A549 (cell line): Measurements from ENCODE around the gene FGF3. TPM values are rescaled to one million over a fixed set of nuclear protein-coding genes. Genes with fewer than 3 reads are reported as not detected.

Experiments
- ATAC-seq, 2 experiments: fragments of 200-7000 bp in 1 of 2; fragments of >200 bp in 1 of 2; cut with Nextera tagmentation in 1 of 2; cut with Tn5 transposase in 1 of 2; 3 replicates each; pipeline versions ENCODE4 v1.8.0 to v1.9.1; 2018 to 2020; ENCODE audit warnings: mild to moderate bottlenecking in 1 of 2, moderate library complexity in 1 of 2
- CTCF ChIA-PET: fragments of 300-600 bp; sonication (Branson Sonifier 250); formaldehyde crosslinking; extraction: SDS; loops from one replicate; lab custom pipeline; 2021; ENCODE audit warnings: antibody characterized with exemption, inconsistent platforms; lab: Yijun Ruan, JAX
- POLR2A ChIA-PET: fragments of 350-600 bp; formaldehyde crosslinking; extraction: SDS; loops from one replicate; lab custom pipeline; 2021; ENCODE audit warnings: antibody characterized with exemption, inconsistent platforms; lab: Yijun Ruan, JAX
- DNase-seq, 2 experiments: peaks; one replicate each; pipeline versions ENCODE4 v3.0.0 to v3.0.0-alpha.2; 2011 to 2016; ENCODE audit warnings: low read depth in 1 of 2, low spot score in 1 of 2
- FAIRE-seq: peaks from 2 replicates; lab custom pipeline; 2011; peaks lifted over from hg19 to GRCh38; lab: Jason Lieb, UNC
- H3K27ac ChIP-seq, 2 experiments: fragments of >200 bp; sonication (Bioruptor Twin); formaldehyde crosslinking; 3 replicates each; pipeline ENCODE4 v1.5.1; 2016 to 2017
- H3K4me1 ChIP-seq: fragments of >200 bp; sonication (Bioruptor Twin); formaldehyde crosslinking; 3 replicates; pipeline ENCODE4 v1.6.1; 2016
- H3K4me2 ChIP-seq: fragments of >200 bp; sonication (Bioruptor Twin); formaldehyde crosslinking; 3 replicates; pipeline ENCODE4 v1.6.1; 2016
- H3K4me3 ChIP-seq: fragments of >200 bp; sonication (Bioruptor Twin); formaldehyde crosslinking; 3 replicates; pipeline ENCODE4 v1.5.1; 2016
- H3K9me3 ChIP-seq: fragments of >200 bp; sonication (Bioruptor Twin); formaldehyde crosslinking; 3 replicates; pipeline ENCODE4 v1.6.1; 2016
- CEBPB ChIP-seq, 2 experiments: fragments of >200 bp in 1 of 2; sonication (Bioruptor Twin) in 1 of 2; formaldehyde crosslinking in 1 of 2; IDR thresholded peaks; 2 replicates each; pipeline ENCODE4 v1.6.1; 2012 to 2016
- CHD2 ChIP-seq: fragments of 150-350 bp; IDR thresholded peaks from 2 replicates; pipeline ENCODE4 v1.6.1; 2014; ENCODE audit warnings: low read length; ENCODE audit not compliant: partially characterized antibody
- CTCF ChIP-seq: fragments of >200 bp; sonication (Bioruptor Twin); formaldehyde crosslinking; IDR thresholded peaks from 3 replicates; pipeline ENCODE4 v1.5.1; 2016
- EHF ChIP-seq: fragments of 250-450 bp; sonication (Bioruptor Pico); IDR thresholded peaks from 2 replicates; pipeline ENCODE4 v1.5.0; 2020; ENCODE audit warnings: mild to moderate bottlenecking
- EP300 ChIP-seq, 2 experiments: fragments of >200 bp; sonication (Bioruptor Twin); formaldehyde crosslinking; IDR thresholded peaks; 2 replicates in 1 of 2; 3 replicates in 1 of 2; pipeline ENCODE4 v1.6.1; 2016 to 2017
- ESRRA ChIP-seq: fragments of 150-350 bp; IDR thresholded peaks from 2 replicates; pipeline ENCODE4 v1.6.1; 2014; ENCODE audit warnings: mild to moderate bottlenecking, low read length, borderline replicate concordance
- FOSL2 ChIP-seq, 2 experiments: fragments of 450-650 bp in 1 of 2; fragments of >200 bp in 1 of 2; sonication (Bioruptor Twin) in 1 of 2; formaldehyde crosslinking; IDR thresholded peaks; 2 replicates each; pipeline versions ENCODE4 v1.5.0 to v1.6.1; 2016 to 2020; ENCODE audit warnings: mild to moderate bottlenecking in 1 of 2, moderate library complexity in 1 of 2
- GATA3 ChIP-seq: IDR thresholded peaks from 2 replicates; pipeline ENCODE4 v1.6.1; 2012; ENCODE audit warnings: borderline replicate concordance
- HMGXB4 ChIP-seq: fragments of 250-450 bp; sonication (Bioruptor Pico); IDR thresholded peaks from 2 replicates; pipeline ENCODE4 v1.5.0; 2021; ENCODE audit warnings: mild to moderate bottlenecking, moderate library complexity, borderline replicate concordance
- HOXA7 ChIP-seq: fragments of 250-450 bp; sonication (Bioruptor Pico); IDR thresholded peaks from 2 replicates; pipeline ENCODE4 v1.5.0; 2020; ENCODE audit warnings: mild to moderate bottlenecking, moderate library complexity
- MAX ChIP-seq: IDR thresholded peaks from 2 replicates; pipeline ENCODE4 v1.6.1; 2012
- MAZ ChIP-seq: fragments of 150-350 bp; IDR thresholded peaks from 2 replicates; pipeline ENCODE4 v1.6.1; 2014; ENCODE audit warnings: antibody characterized with exemption, low read depth, low read length, borderline replicate concordance
- NPAS2 ChIP-seq: fragments of 250-450 bp; sonication (Bioruptor Pico); IDR thresholded peaks from 2 replicates; pipeline ENCODE4 v1.8.0; 2022; ENCODE audit warnings: mild to moderate bottlenecking, moderate library complexity, borderline replicate concordance
- PBX3 ChIP-seq: IDR thresholded peaks from 2 replicates; pipeline ENCODE4 v1.6.1; 2012
- RARB ChIP-seq: fragments of 250-450 bp; sonication (Bioruptor Pico); IDR thresholded peaks from 2 replicates; pipeline ENCODE4 v1.8.0; 2021; ENCODE audit warnings: mild to moderate bottlenecking, moderate library complexity
- RCOR1 ChIP-seq: fragments of 150-350 bp; IDR thresholded peaks from 2 replicates; pipeline ENCODE4 v1.6.1; 2014; ENCODE audit warnings: antibody characterized with exemption, low read length, low read depth
- SMC3 ChIP-seq: fragments of >200 bp; sonication (Bioruptor Twin); formaldehyde crosslinking; IDR thresholded peaks from 3 replicates; pipeline ENCODE4 v1.6.1; 2018; ENCODE audit warnings: inconsistent platforms
- SREBF2 ChIP-seq: fragments of 450-650 bp; IDR thresholded peaks from 2 replicates; pipeline ENCODE4 v1.6.1; 2014; ENCODE audit warnings: mild to moderate bottlenecking, moderate library complexity
- TFCP2L1 ChIP-seq: fragments of 250-450 bp; sonication (Bioruptor Pico); IDR thresholded peaks from 2 replicates; pipeline ENCODE4 v1.5.0; 2021; ENCODE audit warnings: mild to moderate bottlenecking
- TP53 ChIP-seq: fragments of 250-450 bp; sonication (Bioruptor Pico); IDR thresholded peaks from 2 replicates; pipeline ENCODE4 v1.5.0; 2021; ENCODE audit warnings: mild to moderate bottlenecking, moderate library complexity
- USF2 ChIP-seq: fragments of 450-650 bp; IDR thresholded peaks from 2 replicates; pipeline ENCODE4 v1.6.1; 2014; ENCODE audit warnings: antibody characterized with exemption
- ZNF302 ChIP-seq: fragments of 250-450 bp; sonication (Bioruptor Pico); IDR thresholded peaks from 2 replicates; pipeline ENCODE4 v1.9.0; 2021; ENCODE audit warnings: inconsistent platforms, mild to moderate bottlenecking, moderate library complexity
- ZSCAN20 ChIP-seq: fragments of 250-450 bp; sonication (Bioruptor Pico); IDR thresholded peaks from 2 replicates; pipeline ENCODE4 v1.8.0; 2022; ENCODE audit warnings: mild to moderate bottlenecking, moderate library complexity
- WGBS: methylation state at CpG from one replicate; pipeline ENCODE4 v1.1.6; 2017; ENCODE audit errors: missing lambda C conversion rate; 5-methylcytosine and 5-hydroxymethylcytosine counted together
- polyA plus RNA-seq, 4 experiments: library from polyadenylated mRNA; depleted of rRNA in 3 of 4; stranded (reverse); fragments of >200 nt; fragmentation: RNase III in 1 of 4; extraction: RNeasy Plus Mini Kit Qiagen cat#74134 plus additional on column Dnase treatment in 1 of 4; gene quantifications; 2 replicates in 3 of 4; 3 replicates in 1 of 4; pipeline ENCODE4 v1.2.3, GENCODE V29; 2011 to 2017

Gene FGF3
- polyA plus RNA-seq, 2 of the 4 experiments (the other 2 are of a cell fraction), result not detected

DNA sequence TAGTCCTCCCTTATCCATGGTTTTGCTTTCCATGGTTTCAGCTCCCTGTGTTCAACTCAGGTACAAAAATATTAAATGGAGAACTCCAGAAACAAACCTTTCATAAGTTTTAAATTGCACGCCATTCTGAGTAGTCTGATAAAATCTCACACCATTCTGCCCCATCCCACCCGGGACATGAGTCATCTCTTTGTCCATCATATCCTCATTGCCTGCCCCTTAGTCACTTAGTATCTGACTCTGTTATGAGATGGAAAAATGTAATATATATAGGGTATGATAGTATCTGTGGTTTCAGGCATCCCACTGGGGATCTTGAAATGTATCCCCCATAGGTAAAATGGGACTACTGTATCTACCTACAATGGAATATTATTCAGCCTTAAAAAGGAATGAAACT is 35.5 kb upstream of the FGF3 start:
- Histone ChIP-seq H3K4me3 (no peak overlapping the region), H3K9me3 (peaks cover 30% of the 10 kb centered on the region), H3K27ac (no peak overlapping the region), H3K4me1 (no peaks in the 10 kb centered on the region), H3K4me2 (no peak overlapping the region)
- TF ChIP-seq FOSL2 (IDR thresholded peaks at IDR 0.05) (no peak), FOSL2 (CRISPR knock-in tag; IDR thresholded peaks at IDR 0.05) (peak; percentile 63), GATA3 (peak; percentile 20; the same call in 1 of the 2 replicates), RARB (no peak), USF2 (no peak), NPAS2 (CRISPR knock-in tag) (no peak)
- no peak for FAIRE-seq
- ATAC-seq, result peak; percentile 57 to 74; a peak in 4 of 6 replicates
- DNase-seq, result peak; percentile 18 to 27
- 3% methylated on average over 2 of the region's 2 CpGs for WGBS
- ChIA-PET CTCF (interaction anchor here (0.6 to 1.1 kb wide), 3 partner anchors 10 to 375 kb away, joined by 3 to 5 read pairs (median 3); no protein-coding TSS in a partner anchor), POLR2A (no interaction called here)

DNA sequence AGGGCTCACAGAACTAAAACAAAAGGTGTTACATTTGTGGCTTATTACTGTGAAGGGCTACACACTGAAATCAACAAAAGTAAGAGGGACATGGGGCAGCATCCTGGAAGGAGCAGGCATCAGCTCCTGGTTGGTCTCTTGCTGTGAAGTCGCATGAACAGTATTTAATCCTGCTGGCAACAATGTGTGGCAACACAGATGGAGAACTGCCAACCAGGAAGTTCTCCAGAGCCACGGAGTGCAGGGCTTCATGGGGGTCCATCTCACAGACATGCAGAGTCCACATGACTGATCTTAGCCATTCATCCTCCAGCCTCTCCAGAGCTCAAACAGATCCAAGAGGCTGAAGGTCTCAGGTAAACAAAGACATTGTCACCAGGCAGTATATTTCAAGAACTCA is 32.8 kb upstream of the FGF3 start:
- FAIRE-seq, result no peak
- TF ChIP-seq CTCF, result no peak
- no peak for TF ChIP-seq TFCP2L1 (CRISPR knock-in tag)
- TF ChIP-seq FOSL2 (IDR thresholded peaks at IDR 0.05), result no peak
- TF ChIP-seq FOSL2 (CRISPR knock-in tag; IDR thresholded peaks at IDR 0.05), result no peak
- no peak for TF ChIP-seq ZSCAN20 (CRISPR knock-in tag)
- no peak for TF ChIP-seq SMC3
- no peak for TF ChIP-seq HOXA7 (CRISPR knock-in tag)
- no peak for TF ChIP-seq MAX
- no peak for TF ChIP-seq HMGXB4 (CRISPR knock-in tag)
- no peak for TF ChIP-seq ESRRA
- no peak for TF ChIP-seq CHD2
- TF ChIP-seq PBX3, result no peak
- no peak for TF ChIP-seq EP300 (IDR thresholded peaks at IDR 0.05)
- no peak for TF ChIP-seq CEBPB (IDR thresholded peaks at IDR 0.05)
- TF ChIP-seq TP53, result no peak
- TF ChIP-seq MAZ, result no peak
- TF ChIP-seq ZNF302 (CRISPR knock-in tag), result no peak
- no peak for TF ChIP-seq SREBF2
- no peak for TF ChIP-seq RCOR1
- no peak for TF ChIP-seq EHF (CRISPR knock-in tag)
- POLR2A ChIA-PET, result no interaction called here

More for the DNA sequence above, 32.8 kb upstream of the FGF3 start:
- H3K9me3 ChIP-seq, result peaks cover 35% of the 10 kb centered on the region
- H3K4me3 ChIP-seq, result no peak overlapping the region
- DNase-seq, result peak in 1 of 2 experiments; percentile 17
- ATAC-seq, result no peak
- H3K4me2 ChIP-seq, result no peak overlapping the region
- H3K4me1 ChIP-seq, result no peaks in the 10 kb centered on the region
- no peak overlapping the region for H3K27ac ChIP-seq
- CTCF ChIA-PET, result interaction anchor here (0.8 kb wide), 1 partner anchor 10 kb away, joined by 3 read pairs; no protein-coding TSS in a partner anchor
- 5% methylated on average over 2 of the region's 2 CpGs for WGBS
